ENCODE measurements around the gene C9orf72.
"Not testable (repeated sequence)": the region's sequence is repeated elsewhere in the genome, so short reads cannot be mapped to it uniquely, and the experiment has no call there.

Gene C9orf72

GRCh38 chr9:27511771-27512170 lies 61.5 kb downstream of the C9orf72 start:
- no peak for DNase-seq (ENCODE audit: low read depth)

GRCh38 chr9:27510780-27511179 lies 62.5 kb downstream of the C9orf72 start:
- DNase-seq (ENCODE audit: low read depth): no peak

GRCh38 chr9:27506981-27507380 lies 66.3 kb downstream of the C9orf72 start:
- no peak for DNase-seq (ENCODE audit: low read depth)

- DNase-seq (ENCODE audit: low read depth): no peak
Observed at GRCh38 chr9:27505744-27506161, 67.5 kb downstream of the C9orf72 start.

- DNase-seq (ENCODE audit: low read depth): no peak
Observed at GRCh38 chr9:27504259-27504658, 69.0 kb downstream of the C9orf72 start.

GRCh38 chr9:27503623-27504022 lies 69.7 kb downstream of the C9orf72 start:
- DNase-seq (ENCODE audit: low read depth): no peak

GRCh38 chr9:27500902-27501301 lies 72.4 kb downstream of the C9orf72 start:
- not testable (repeated sequence) for DNase-seq (ENCODE audit: low read depth)

GRCh38 chr9:27499451-27499850 lies 73.8 kb downstream of the C9orf72 start:
- DNase-seq (ENCODE audit: low read depth): no peak

GRCh38 chr9:27497883-27498417 lies 75.3 kb downstream of the C9orf72 start:
- no peak for DNase-seq (ENCODE audit: low read depth)

Measured in HS-27A (cell line).